SK-N-SH treated with all-trans-retinoic acid at 6 μM for 48 hours (cell line): ENCODE measurements around the gene NUMA1.

Experiments used
- ATAC-seq: fragments of 200-7000 bp; cut with Tn5 transposase; 3 replicates; pipeline ENCODE4 v1.9.1; 2020; ENCODE audit warnings: mild to moderate bottlenecking, moderate library complexity
- BACH2 ChIP-seq: fragments of 250-450 bp; sonication (Bioruptor Pico); IDR thresholded peaks from 2 replicates; pipeline ENCODE4 v1.9.0; 2021; ENCODE audit warnings: mild to moderate bottlenecking, borderline replicate concordance
- CSDC2 ChIP-seq: fragments of 250-450 bp; sonication (Bioruptor Pico); IDR thresholded peaks from 2 replicates; pipeline ENCODE4 v1.5.0; 2020; ENCODE audit warnings: mild to moderate bottlenecking, moderate library complexity
- CSRNP3 ChIP-seq: fragments of 250-450 bp; sonication (Bioruptor Pico); IDR thresholded peaks from 2 replicates; pipeline ENCODE4 v1.5.1; 2021; ENCODE audit warnings: mild to moderate bottlenecking, moderate library complexity
- ESRRG ChIP-seq: fragments of 250-450 bp; sonication (Bioruptor Pico); IDR thresholded peaks from 2 replicates; pipeline ENCODE4 v1.6.1; 2021; ENCODE audit warnings: mild to moderate bottlenecking
- ISL1 ChIP-seq: fragments of 250-450 bp; sonication (Bioruptor Pico); IDR thresholded peaks from 2 replicates; pipeline ENCODE4 v2.1.2; 2022; ENCODE audit warnings: mild to moderate bottlenecking, moderate library complexity
- OSR1 ChIP-seq: fragments of 250-450 bp; sonication (Bioruptor Pico); IDR thresholded peaks from 2 replicates; pipeline ENCODE4 v1.8.0; 2022; ENCODE audit warnings: moderate library complexity, mild to moderate bottlenecking, inconsistent platforms
- POU6F1 ChIP-seq: fragments of 250-450 bp; sonication (Bioruptor Pico); IDR thresholded peaks from 2 replicates; pipeline ENCODE4 v1.8.0; 2021; ENCODE audit warnings: low read depth, mild to moderate bottlenecking, moderate library complexity, borderline replicate concordance
- PPARA ChIP-seq: fragments of 250-450 bp; sonication (Bioruptor Pico); IDR thresholded peaks from 2 replicates; pipeline ENCODE4 v1.5.0; 2020; ENCODE audit warnings: mild to moderate bottlenecking, borderline replicate concordance
- RARB ChIP-seq: fragments of 250-450 bp; sonication (Bioruptor Pico); IDR thresholded peaks from 2 replicates; pipeline ENCODE4 v1.8.0; 2021; ENCODE audit warnings: mild to moderate bottlenecking, moderate library complexity
- SNAI2 ChIP-seq: fragments of 250-450 bp; sonication (Bioruptor Pico); IDR thresholded peaks from 2 replicates; pipeline ENCODE4 v1.5.0; 2020; ENCODE audit warnings: mild to moderate bottlenecking, moderate library complexity
- TCF4 ChIP-seq: fragments of 250-450 bp; sonication (Bioruptor Pico); IDR thresholded peaks from 2 replicates; pipeline ENCODE4 v1.8.0; 2021; ENCODE audit warnings: mild to moderate bottlenecking, moderate library complexity, borderline replicate concordance
- TOX ChIP-seq: fragments of 250-450 bp; sonication (Bioruptor Pico); IDR thresholded peaks from 2 replicates; pipeline ENCODE4 v1.8.0; 2021; ENCODE audit warnings: mild to moderate bottlenecking, moderate library complexity, borderline replicate concordance
- TSHZ2 ChIP-seq: fragments of 250-450 bp; sonication (Bioruptor Pico); IDR thresholded peaks from 2 replicates; pipeline ENCODE4 v1.5.0; 2020; ENCODE audit warnings: mild to moderate bottlenecking, moderate library complexity
- ZC3H10 ChIP-seq: fragments of 250-450 bp; sonication (Bioruptor Pico); IDR thresholded peaks from 2 replicates; pipeline ENCODE4 v1.5.1; 2021; ENCODE audit warnings: mild to moderate bottlenecking, moderate library complexity
- ZFP3 ChIP-seq: fragments of 250-450 bp; sonication (Bioruptor Pico); IDR thresholded peaks from 2 replicates; pipeline ENCODE4 v1.5.0; 2020; ENCODE audit warnings: mild to moderate bottlenecking, moderate library complexity
- ZFP30 ChIP-seq: fragments of 450-650 bp; formaldehyde crosslinking; IDR thresholded peaks from 2 replicates; pipeline ENCODE4 v1.5.0; 2022; ENCODE audit warnings: mild to moderate bottlenecking, moderate library complexity
- ZNF70 ChIP-seq: fragments of 450-650 bp; formaldehyde crosslinking; IDR thresholded peaks from 2 replicates; pipeline ENCODE4 v1.5.0; 2020; ENCODE audit warnings: mild to moderate bottlenecking, moderate library complexity
- ZNF8 ChIP-seq: fragments of 450-650 bp; formaldehyde crosslinking; IDR thresholded peaks from 2 replicates; pipeline ENCODE4 v1.5.0; 2020; ENCODE audit warnings: mild to moderate bottlenecking, moderate library complexity
- TF ChIP-seq, protein P1 (sequence below): fragments of 250-450 bp; sonication (Bioruptor Pico); IDR thresholded peaks from 2 replicates; pipeline ENCODE4 v1.5.1; 2020; ENCODE audit warnings: low read depth, mild to moderate bottlenecking, moderate library complexity
- TF ChIP-seq, protein P2 (sequence below): fragments of 250-450 bp; sonication (Bioruptor Pico); IDR thresholded peaks from 2 replicates; pipeline ENCODE4 v1.8.0; 2020; ENCODE audit warnings: mild to moderate bottlenecking, moderate library complexity, borderline replicate concordance

NUMA1 gene

GRCh38 chr11:72114570-72114969 is 34.2 kb upstream of the NUMA1 start:
- ATAC-seq: no peak
- TF ChIP-seq ZFP3 (CRISPR knock-in tag) (no peak), PPARA (CRISPR knock-in tag) (no peak), ZFP30 (CRISPR knock-in tag) (no peak), SNAI2 (CRISPR knock-in tag) (no peak), BACH2 (CRISPR knock-in tag) (no peak), CSRNP3 (CRISPR knock-in tag) (no peak), ESRRG (CRISPR knock-in tag) (no peak), ZNF70 (no peak), ZNF8 (CRISPR knock-in tag) (no peak)
- TF ChIP-seq, protein P1, sequence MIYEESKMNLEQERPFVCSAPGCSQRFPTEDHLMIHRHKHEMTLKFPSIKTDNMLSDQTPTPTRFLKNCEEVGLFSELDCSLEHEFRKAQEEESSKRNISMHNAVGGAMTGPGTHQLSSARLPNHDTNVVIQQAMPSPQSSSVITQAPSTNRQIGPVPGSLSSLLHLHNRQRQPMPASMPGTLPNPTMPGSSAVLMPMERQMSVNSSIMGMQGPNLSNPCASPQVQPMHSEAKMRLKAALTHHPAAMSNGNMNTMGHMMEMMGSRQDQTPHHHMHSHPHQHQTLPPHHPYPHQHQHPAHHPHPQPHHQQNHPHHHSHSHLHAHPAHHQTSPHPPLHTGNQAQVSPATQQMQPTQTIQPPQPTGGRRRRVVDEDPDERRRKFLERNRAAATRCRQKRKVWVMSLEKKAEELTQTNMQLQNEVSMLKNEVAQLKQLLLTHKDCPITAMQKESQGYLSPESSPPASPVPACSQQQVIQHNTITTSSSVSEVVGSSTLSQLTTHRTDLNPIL (CRISPR knock-in tag): no peak
- TF ChIP-seq, protein P2, sequence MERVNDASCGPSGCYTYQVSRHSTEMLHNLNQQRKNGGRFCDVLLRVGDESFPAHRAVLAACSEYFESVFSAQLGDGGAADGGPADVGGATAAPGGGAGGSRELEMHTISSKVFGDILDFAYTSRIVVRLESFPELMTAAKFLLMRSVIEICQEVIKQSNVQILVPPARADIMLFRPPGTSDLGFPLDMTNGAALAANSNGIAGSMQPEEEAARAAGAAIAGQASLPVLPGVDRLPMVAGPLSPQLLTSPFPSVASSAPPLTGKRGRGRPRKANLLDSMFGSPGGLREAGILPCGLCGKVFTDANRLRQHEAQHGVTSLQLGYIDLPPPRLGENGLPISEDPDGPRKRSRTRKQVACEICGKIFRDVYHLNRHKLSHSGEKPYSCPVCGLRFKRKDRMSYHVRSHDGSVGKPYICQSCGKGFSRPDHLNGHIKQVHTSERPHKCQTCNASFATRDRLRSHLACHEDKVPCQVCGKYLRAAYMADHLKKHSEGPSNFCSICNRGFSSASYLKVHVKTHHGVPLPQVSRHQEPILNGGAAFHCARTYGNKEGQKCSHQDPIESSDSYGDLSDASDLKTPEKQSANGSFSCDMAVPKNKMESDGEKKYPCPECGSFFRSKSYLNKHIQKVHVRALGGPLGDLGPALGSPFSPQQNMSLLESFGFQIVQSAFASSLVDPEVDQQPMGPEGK (CRISPR knock-in tag): no peak

DNA sequence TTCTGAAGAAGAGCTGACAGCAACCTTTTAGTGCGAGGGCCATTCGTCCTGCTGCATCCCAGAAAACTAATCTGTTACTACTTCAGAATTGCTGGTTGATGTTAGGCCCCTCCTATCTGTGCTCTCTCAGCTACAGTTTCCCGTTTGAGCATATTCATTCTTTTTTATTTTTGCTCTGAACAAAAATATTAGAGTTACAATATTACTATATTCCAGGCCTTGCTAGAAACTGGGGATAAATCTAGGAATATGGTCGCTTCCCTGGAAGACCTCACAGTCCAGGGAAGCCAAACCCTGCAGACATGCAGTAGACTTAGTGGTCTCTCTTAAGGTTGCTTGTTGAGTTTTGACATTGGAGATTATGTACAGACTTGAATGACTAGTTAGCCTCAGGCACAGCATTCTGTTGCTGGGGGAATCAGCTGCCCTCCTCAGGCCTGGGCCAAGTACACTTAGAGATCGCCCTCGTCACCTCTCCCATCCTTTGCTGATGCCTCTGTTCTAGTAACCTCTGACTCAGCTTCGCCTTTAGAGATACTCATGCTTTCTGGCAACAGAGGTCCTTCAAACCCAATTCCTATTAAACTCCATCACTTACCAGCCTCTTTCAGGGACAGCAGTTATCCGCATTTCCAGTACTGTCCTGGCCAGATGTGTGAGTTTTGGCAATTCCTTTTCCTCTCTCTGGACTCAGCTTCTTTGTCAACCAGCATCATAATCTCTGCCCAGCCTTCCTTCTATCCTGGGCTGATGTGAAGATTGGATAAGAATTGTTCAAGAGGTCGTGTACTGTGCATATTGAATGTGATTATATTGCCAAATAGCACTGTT is 32.9 kb upstream of the NUMA1 start:
- ATAC-seq: peak; percentile 5
- TF ChIP-seq OSR1 (CRISPR knock-in tag) (no peak), ZNF8 (CRISPR knock-in tag) (no peak), RARB (CRISPR knock-in tag) (0 out of 2 replicates have a peak, but pooled peaks have one; percentile 13), ZC3H10 (CRISPR knock-in tag) (no peak), ZFP30 (CRISPR knock-in tag) (no peak), BACH2 (CRISPR knock-in tag) (no peak), PPARA (CRISPR knock-in tag) (no peak)
- TF ChIP-seq, protein P1 (CRISPR knock-in tag): no peak

GRCh38 chr11:72112143-72112977 is 32.0 kb upstream of the NUMA1 start, which contains the start of gene ANAPC15:
Gene ANAPC15, minus strand, starts transcription at chr11:72112695. Its CDS starts 1,419 bp downstream, at chr11:72111276.
- TF ChIP-seq CSDC2 (CRISPR knock-in tag) (no peak), CSRNP3 (CRISPR knock-in tag) (no peak), OSR1 (CRISPR knock-in tag) (no peak), TOX (CRISPR knock-in tag) (no peak), BACH2 (CRISPR knock-in tag) (no peak), ESRRG (CRISPR knock-in tag) (no peak), ZFP30 (CRISPR knock-in tag) (no peak), SNAI2 (CRISPR knock-in tag) (no peak), ISL1 (CRISPR knock-in tag) (no peak), TCF4 (CRISPR knock-in tag) (no peak), ZNF8 (CRISPR knock-in tag) (no peak), ZFP3 (CRISPR knock-in tag) (no peak), PPARA (CRISPR knock-in tag) (no peak), POU6F1 (no peak), TSHZ2 (CRISPR knock-in tag) (no peak)
- peak; percentile 93 for ATAC-seq
